Osteoblast (primary cell): ENCODE measurements around the gene RAD51B. TPM values are rescaled to one million over a fixed set of nuclear protein-coding genes. Genes with fewer than 3 reads are reported as not detected.

ENCODE experiments used
- DNase-seq: peaks from one replicate; pipeline ENCODE4 v3.0.0; 2011; ENCODE audit warnings: low spot score, mixed read lengths; ENCODE audit not compliant: insufficient read length; ENCODE audit errors: missing footprints
- H2AFZ ChIP-seq: 2 replicates; pipeline ENCODE4 v1.6.0; 2011; ENCODE audit warnings: mild to moderate bottlenecking, low read length
- H3K27ac ChIP-seq: 2 replicates; pipeline ENCODE4 v1.5.1; 2011; ENCODE audit warnings: mild to moderate bottlenecking, low read depth, low read length, moderate library complexity
- H3K27me3 ChIP-seq: 2 replicates; pipeline ENCODE4 v1.6.0; 2012; ENCODE audit warnings: mild to moderate bottlenecking, control low read depth, inconsistent platforms, low read length, moderate library complexity; ENCODE audit not compliant: insufficient read depth
- H3K36me3 ChIP-seq: 2 replicates; pipeline ENCODE4 v1.5.1; 2011; ENCODE audit warnings: mild to moderate bottlenecking, low read length, control low read depth, moderate library complexity; ENCODE audit not compliant: insufficient read depth
- H3K4me1 ChIP-seq: 2 replicates; pipeline ENCODE4 v1.5.1; 2011; ENCODE audit warnings: mild to moderate bottlenecking, low read length, control low read depth, moderate library complexity; ENCODE audit not compliant: insufficient read depth
- H3K4me2 ChIP-seq: 2 replicates; pipeline ENCODE4 v1.6.0; 2011; ENCODE audit warnings: mild to moderate bottlenecking, low read length; ENCODE audit not compliant: insufficient read depth
- H3K4me3 ChIP-seq: fragments of 200-600 bp; sonication (generic); 3 replicates; pipeline ENCODE4 v1.5.1; 2012; ENCODE audit warnings: mild to moderate bottlenecking, low read length, inconsistent platforms; ENCODE audit not compliant: insufficient read depth
- H3K79me2 ChIP-seq: 2 replicates; pipeline ENCODE4 v1.6.0; 2012; ENCODE audit warnings: mild to moderate bottlenecking, low read length, control low read depth, inconsistent platforms; ENCODE audit not compliant: insufficient read depth
- H3K9me3 ChIP-seq: 2 replicates; pipeline ENCODE4 v1.5.1; 2011; ENCODE audit warnings: low read depth, low read length, control low read depth
- H4K20me1 ChIP-seq: 2 replicates; pipeline ENCODE4 v1.6.0; 2012; ENCODE audit warnings: mild to moderate bottlenecking, low read length, control low read depth; ENCODE audit not compliant: insufficient read depth
- total RNA-seq: library from RNA; depleted of rRNA; stranded (reverse); fragments of >200 nt; gene quantifications from 2 replicates; pipeline ENCODE4 v1.2.3, GENCODE V29; 2012
- TF ChIP-seq, protein P1 (sequence below): IDR thresholded peaks from 2 replicates; pipeline ENCODE4 v1.5.1; 2011; ENCODE audit warnings: mild to moderate bottlenecking, low read depth, low read length, moderate library complexity; ENCODE audit errors: extremely low read depth

Gene RAD51B
- total RNA-seq, 1 donor: 13.8 TPM

- H3K4me1 ChIP-seq: peaks cover 5% of the 10 kb centered on the region
Observed at GRCh38 chr14:68649476-68650189, 830.1 kb downstream of the RAD51B start.

DNA sequence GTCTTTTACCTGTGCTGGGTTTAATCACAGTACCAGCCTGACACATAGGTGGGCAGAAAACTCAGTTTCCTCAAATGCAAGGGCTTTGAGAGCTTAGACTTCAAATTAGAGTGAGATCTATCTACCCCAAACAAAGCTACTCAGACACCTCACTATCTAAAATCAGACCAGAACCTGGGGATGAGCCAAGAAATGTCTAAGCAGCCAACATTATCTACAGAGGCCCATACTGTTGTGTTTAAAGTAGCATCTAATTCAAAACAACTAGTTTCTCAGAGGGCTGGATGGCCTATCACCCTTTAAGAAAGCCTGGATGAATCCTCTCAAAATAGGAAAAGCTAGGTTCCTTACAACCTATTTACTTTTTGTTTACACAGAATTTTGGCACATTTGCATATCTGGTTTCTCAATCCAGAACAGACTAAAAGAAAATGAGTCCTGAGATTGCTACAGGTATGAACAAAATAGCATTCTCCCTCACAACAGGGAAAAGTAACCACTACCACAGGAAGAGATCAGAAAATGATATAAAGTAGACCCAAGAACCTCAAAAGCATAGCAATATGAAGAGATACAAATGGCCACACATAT, 830.9 kb downstream of the RAD51B start:
- Histone ChIP-seq H3K4me3 (no peak overlapping the region), H2AFZ (no peak overlapping the region), H3K36me3 (no peaks in the 10 kb centered on the region), H4K20me1 (no peaks in the 10 kb centered on the region), H3K9me3 (no peaks in the 10 kb centered on the region), H3K4me1 (peaks cover 5% of the 10 kb centered on the region), H3K79me2 (no peaks in the 10 kb centered on the region), H3K27me3 (no peaks in the 10 kb centered on the region), H3K4me2 (no peak overlapping the region), H3K27ac (no peak overlapping the region)
- no peak for DNase-seq
- TF ChIP-seq, protein P1, sequence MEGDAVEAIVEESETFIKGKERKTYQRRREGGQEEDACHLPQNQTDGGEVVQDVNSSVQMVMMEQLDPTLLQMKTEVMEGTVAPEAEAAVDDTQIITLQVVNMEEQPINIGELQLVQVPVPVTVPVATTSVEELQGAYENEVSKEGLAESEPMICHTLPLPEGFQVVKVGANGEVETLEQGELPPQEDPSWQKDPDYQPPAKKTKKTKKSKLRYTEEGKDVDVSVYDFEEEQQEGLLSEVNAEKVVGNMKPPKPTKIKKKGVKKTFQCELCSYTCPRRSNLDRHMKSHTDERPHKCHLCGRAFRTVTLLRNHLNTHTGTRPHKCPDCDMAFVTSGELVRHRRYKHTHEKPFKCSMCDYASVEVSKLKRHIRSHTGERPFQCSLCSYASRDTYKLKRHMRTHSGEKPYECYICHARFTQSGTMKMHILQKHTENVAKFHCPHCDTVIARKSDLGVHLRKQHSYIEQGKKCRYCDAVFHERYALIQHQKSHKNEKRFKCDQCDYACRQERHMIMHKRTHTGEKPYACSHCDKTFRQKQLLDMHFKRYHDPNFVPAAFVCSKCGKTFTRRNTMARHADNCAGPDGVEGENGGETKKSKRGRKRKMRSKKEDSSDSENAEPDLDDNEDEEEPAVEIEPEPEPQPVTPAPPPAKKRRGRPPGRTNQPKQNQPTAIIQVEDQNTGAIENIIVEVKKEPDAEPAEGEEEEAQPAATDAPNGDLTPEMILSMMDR: no peak

More at GRCh38 chr14:68649476-68650189, 830.1 kb downstream of the RAD51B start:
- H4K20me1 ChIP-seq: no peaks in the 10 kb centered on the region
- H3K4me2 ChIP-seq: no peak overlapping the region
- H3K36me3 ChIP-seq: no peaks in the 10 kb centered on the region
- H3K27ac ChIP-seq: no peak overlapping the region
- H2AFZ ChIP-seq: no peak overlapping the region
- H3K4me3 ChIP-seq: no peak overlapping the region
- H3K27me3 ChIP-seq: no peaks in the 10 kb centered on the region
- H3K9me3 ChIP-seq: no peaks in the 10 kb centered on the region
- DNase-seq: no peak
- H3K79me2 ChIP-seq: no peaks in the 10 kb centered on the region
- TF ChIP-seq, protein P1: no peak

DNA sequence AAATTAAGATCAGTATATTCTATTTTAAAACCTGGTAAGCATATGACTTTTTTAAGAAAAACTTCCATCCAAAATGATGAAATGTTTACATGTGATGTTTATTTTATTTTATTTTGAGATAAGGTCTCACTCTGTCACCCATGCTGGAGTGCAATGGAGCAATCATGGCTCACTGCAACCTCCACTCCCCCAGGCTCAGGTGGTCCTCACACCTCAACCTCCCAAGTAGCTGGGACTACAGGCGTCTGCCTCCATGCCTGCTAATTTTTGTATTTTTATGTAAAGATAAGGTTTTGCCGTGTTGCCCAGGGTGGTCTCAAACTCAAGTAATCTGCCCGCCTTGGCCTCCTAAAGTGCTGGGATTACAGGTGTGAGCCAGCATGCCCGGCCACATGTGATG, 831.5 kb downstream of the RAD51B start:
- no peaks in the 10 kb centered on the region for H3K27me3 ChIP-seq
- H3K4me1 ChIP-seq: peaks cover 5% of the 10 kb centered on the region
- no peak overlapping the region for H3K4me3 ChIP-seq
- no peak overlapping the region for H3K4me2 ChIP-seq
- H3K9me3 ChIP-seq: no peaks in the 10 kb centered on the region
- no peaks in the 10 kb centered on the region for H4K20me1 ChIP-seq
- no peaks in the 10 kb centered on the region for H3K36me3 ChIP-seq
- TF ChIP-seq, protein P1: no peak
- H3K27ac ChIP-seq: no peak overlapping the region
- no peaks in the 10 kb centered on the region for H3K79me2 ChIP-seq
- DNase-seq: no peak
- H2AFZ ChIP-seq: no peak overlapping the region

DNA sequence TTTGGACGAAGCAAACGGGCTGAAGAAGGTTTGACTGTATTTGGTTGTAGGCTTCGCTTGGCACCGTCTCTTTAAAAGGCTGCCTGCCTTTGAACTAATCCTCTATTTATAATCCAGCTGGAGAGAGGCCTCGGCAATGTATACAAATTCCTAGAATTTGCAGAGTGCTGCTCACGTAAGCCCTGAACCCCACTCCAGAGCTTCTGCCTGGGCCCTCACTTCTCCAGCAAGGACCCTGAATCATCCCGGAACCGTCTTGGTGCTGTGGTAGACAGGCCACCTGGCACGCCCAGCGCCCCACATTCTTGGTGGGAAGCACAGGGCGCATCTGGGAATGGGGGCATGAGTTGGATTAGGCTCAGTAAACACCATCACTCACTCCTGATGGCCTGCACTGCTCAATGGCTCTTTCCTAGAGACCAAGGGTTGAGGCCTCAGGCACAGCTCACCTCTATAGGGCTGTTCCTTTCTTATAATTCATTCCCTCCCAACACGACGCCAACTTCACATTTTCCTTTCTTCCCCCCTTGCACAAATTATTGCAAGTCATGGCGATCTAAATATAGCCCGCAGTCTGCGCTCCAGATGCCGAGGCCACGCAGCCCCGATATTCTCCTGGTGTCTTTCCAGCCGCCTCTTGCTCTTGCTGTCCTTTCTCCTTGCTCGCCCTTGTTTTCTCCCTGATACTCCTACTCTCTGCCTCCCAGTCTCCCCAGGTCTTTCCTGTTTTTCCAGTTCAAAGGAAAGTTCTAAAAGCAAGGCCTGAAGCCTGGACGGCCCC, 832.3 kb downstream of the RAD51B start:
- Histone ChIP-seq H3K4me3 (no peak overlapping the region), H4K20me1 (no peaks in the 10 kb centered on the region), H3K79me2 (no peaks in the 10 kb centered on the region), H3K4me1 (peaks cover 5% of the 10 kb centered on the region), H3K4me2 (no peak overlapping the region), H3K36me3 (no peaks in the 10 kb centered on the region), H3K9me3 (no peaks in the 10 kb centered on the region), H3K27ac (no peak overlapping the region), H3K27me3 (no peaks in the 10 kb centered on the region), H2AFZ (no peak overlapping the region)
- TF ChIP-seq, protein P1: no peak
- no peak for DNase-seq
